HG03575 (cell line): ENCODE data around the gene FANCC.

Source experiments
- ATAC-seq: cut with Tn5 transposase; IDR thresholded peaks from one replicate; pipeline ENCODE4 v1.9.1; 2021; ENCODE audit not compliant: unreplicated experiment, insufficient number of reproducible peaks, low FRiP score; ENCODE audit errors: extremely low read depth

Gene FANCC

DNA sequence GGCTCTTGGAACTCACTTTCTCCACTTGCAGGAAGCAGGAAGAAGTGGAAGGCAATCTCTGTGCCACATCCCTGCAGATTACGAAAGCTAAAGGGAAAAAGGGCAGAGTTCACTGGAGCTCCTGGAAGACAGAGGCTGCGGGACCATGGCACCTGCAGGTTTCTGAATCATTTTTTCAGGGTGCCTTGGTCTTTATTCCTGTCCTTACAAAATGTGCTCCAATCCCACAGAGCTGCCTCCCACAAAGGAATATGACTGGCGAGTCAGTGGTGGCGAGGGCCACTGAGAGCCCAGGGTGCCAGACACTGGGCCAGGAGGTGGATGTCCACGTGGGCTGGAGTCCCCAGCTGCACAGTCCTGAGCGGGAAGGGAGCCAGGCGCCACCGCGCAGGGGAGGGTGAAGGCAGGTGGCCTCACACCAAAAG, 183.0 kb downstream of the FANCC start:
- ATAC-seq = no peak

DNA sequence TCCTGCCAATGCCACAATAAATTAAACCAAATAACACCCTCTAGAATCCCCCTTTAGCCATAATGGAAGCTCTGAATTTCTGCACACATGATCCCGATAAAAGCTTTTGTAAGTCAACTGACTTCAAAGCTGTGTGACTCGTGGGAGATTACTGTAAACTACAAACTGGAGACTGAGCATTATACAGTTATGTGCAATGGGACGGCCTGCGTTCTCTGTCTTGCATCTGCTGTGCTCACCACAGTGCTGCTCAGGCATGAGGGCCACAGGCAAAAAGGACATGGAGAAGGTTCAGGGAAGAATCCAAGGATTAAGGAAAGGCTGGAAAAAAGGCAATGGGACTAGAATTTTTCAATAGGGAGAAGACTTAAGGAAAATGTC, 184.2 kb downstream of the FANCC start:
- no peak for ATAC-seq

DNA sequence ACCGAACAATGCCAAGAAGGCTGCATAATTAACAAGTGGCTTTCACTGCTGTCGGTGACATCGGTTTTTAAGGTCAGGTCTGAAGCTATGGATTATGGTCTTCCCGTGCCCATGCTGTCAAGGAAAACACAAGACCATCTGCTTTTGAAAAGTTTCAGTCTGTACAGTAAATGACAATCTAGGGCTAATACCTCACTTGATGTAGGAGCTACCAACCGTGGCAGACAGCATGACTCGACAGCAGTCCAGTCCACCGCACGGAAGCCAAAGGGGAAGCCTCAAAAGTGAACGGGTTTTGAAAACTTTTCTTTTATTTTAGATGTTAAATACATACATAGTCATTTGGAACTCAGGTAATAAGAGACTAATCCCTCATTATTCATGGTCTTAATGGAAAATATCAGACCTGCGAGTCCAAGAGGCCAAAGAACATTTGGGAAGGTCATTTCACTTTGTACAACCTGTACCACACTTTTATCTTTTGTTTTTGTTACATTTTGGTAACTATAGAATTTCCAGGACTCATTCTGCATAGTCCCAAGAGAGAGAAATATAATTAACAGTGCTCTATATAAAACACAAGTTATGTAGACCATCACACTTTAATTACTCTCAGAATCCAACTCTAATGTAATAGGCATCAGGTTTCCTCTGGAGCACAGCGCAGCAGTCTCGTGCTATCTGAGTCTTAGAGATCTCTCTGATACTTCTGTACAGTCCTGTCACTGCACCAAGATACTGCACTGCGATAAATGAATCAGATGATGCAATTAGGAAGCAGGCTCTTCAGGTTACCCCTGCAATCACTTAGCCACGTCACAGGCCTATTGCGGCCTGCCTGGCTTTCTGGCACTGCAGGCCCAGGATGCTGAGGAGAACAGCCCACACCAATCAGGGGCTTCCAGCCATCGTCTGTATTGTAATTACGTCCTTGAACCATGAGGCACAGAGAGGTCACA, 184.9 kb downstream of the FANCC start:
- ATAC-seq = no peak

DNA sequence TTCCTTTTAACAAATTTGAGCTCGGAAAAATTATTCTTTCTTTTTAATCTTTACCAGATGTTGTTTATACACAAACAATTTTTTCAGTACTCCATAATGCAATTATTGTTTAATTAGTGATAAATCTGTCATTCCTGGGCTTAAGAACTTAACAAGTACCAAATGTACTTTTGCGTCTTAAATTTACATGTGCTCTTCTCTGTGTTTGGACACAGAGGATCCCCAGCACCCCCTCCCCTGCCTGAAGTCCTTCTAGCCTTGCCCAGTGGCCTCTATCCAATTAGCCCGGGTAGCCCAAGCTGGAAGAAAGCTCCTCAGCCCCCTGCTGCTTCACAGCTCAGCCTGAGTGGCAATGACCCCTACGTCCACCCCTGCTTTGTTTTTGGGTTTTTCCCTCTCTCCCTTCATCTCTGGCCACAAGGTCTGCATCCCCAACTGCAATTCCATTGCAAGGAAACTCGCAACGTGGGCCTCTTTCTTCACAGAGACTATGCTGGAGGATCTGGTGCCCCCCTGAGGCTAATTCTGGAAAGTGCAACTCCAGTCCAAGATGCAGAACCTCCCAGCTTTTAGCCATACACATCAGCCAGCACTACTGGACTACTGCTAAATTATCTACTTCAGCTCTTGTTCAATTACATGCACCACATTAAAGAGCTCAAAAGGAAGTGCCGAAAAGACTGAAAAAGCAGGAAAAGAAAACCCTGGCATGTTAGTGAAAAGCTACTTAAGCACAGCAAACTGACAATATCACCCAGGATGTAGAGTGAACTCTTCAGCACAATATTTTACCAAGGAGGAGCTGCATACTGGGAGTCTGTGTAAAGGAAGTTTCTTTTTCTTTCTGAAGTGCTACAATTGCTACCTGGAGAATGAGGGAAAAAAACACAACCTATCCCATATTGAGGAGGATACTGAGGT, 186.2 kb downstream of the FANCC start:
- ATAC-seq = no peak

DNA sequence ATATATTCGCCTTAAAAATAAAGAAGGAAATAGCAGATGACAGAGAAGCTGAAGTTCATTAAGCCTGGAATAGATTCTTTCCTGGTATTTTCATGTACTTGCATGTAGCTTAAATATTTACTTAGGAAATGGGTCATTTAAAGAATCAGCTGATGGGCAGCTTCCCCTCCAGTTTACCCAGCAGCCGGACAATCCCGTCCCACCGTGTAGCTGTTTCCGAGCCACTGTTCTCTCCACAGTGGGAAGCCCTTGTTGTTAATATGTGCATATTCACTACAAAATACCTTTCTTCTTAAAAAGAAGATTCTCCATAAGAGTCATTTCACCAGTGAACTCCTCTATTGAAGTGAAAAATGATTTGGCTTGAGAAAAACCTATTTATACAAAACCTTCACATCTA, 187.0 kb downstream of the FANCC start:
- ATAC-seq = no peak

DNA sequence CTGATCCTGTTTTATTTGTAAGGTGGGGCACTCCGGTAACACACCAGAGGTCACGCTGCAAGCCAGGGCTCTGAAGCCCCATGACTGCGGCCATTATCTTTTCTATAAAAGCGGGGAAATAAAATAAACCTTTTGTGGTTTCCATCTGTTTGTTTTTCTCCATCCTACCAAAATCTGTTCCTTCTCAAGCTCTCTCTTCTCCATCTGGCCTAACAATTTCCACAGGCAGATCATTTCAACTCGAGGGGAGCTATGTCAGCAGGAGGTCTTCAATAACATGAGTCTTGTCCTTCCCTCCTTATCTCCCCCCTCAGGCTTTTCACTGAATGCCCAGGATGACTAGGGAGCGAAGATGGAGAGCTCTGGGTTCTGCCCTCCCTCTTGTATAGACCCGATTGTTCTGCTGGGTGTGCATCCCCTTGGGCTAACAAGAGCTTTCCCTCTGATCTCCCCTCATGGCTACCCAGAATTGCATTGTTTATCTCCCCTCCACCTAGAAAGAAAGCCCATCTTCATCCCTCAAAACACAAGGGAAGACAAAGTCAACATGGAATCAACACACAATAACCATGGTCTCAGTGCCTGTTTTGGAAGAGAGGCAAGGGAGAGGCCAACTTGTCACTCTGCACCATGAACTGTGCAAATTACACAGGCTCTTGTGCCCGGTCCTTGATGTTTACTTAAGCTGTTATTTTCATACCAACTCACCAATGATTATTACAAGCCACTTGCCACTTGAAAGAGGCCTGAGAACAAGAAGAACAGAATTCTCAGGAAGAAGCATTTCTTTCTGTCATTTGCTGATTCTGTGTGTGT, 187.8 kb downstream of the FANCC start:
- ATAC-seq = no peak

DNA sequence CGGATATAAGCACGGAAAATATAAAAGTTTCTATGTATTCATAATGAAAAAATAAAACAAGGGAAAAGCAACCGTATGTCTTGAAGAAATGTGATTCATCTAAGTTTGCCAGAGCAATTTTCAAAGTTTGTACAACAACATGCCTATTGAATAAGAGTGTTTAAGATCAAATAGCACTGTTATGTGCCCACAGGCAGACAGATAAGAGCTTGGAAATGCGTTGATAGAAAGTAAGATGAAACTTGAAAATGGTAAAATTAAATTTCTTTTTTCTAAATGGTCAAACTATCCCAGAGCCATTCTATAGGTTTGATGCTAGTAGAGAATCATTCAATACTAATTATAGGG, 189.4 kb downstream of the FANCC start:
- ATAC-seq = no peak

DNA sequence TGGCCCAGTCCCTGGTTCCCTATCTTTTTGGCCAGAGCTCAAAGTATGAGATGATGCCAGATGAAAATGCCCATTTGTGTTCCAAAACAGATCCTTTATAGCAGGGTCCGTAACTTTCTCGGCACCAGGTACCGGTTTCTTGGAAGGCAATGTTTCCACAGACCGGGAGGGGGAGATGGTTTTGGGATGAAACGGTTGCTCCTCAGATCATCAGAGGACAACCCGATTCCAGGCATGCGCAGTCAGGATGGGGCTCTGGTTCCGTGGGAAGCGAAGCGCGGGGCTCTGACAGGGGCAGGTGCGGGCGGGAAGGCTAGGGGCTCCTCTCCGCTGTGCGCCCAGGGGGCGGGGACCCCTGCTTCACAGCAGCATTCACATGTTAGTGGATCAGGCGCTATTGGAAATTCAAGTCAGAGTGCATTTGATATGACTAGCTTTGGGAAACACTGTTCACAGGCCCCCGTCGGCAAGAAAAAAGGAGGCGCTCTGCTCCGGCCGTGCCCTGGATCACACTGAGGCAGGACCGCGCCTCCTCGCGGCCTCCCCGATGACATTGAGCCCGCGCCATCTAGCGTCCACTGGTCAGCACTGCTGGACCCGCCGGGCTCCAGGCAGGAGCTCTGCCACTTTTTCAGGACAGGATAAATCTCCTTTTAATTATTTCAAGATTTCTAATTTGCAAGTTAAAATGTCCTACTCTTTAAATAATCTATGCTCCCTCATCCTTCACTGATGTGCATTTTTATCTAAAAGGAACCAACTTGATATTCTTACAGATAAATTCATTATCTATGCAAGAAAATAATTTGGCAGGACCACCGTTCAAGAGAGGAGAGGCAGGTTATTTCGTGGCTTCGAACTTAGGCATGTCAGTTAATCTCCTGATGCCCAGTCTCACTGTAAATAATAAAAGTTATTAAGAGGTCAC, 190.0 kb downstream of the FANCC start:
- ATAC-seq = no peak

DNA sequence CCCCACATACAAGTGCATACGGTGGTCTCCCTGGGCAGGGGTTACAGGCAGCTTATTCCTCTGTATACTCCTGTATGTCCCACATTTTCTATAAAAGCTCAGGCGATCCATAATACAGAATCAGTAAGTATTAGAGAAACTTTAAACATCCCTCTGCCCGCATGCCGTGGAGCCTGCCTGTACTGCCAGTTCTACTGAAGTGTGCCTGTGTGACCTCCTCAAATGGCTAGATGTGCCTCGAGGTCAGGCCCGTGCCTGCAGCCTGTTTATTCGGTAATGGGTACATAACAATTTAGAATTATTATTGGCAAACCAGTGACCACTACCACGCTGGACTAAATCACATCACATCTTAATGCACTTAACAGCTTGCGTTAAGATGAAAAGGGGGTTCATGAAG, 190.8 kb downstream of the FANCC start:
- ATAC-seq = no peak

DNA sequence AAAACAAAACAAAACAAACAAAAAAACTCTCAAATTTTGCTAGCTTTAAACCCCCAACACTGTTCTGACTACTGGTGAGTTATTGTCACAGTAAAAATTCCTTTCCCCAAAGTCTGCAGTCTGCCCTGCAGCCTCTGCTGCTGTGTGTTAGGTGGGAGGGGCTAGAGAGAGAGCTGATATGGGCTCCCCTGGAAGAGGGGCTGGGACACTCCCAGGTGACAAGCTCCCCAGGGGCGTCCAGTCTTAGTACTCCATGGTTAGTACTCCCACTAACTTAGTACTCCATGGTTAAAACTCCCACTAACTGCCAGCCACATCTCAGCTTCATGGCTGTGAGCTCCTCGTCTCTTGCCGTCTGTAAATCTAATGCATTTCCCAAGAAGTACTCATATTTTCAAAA, 191.9 kb downstream of the FANCC start:
- ATAC-seq = no peak

DNA sequence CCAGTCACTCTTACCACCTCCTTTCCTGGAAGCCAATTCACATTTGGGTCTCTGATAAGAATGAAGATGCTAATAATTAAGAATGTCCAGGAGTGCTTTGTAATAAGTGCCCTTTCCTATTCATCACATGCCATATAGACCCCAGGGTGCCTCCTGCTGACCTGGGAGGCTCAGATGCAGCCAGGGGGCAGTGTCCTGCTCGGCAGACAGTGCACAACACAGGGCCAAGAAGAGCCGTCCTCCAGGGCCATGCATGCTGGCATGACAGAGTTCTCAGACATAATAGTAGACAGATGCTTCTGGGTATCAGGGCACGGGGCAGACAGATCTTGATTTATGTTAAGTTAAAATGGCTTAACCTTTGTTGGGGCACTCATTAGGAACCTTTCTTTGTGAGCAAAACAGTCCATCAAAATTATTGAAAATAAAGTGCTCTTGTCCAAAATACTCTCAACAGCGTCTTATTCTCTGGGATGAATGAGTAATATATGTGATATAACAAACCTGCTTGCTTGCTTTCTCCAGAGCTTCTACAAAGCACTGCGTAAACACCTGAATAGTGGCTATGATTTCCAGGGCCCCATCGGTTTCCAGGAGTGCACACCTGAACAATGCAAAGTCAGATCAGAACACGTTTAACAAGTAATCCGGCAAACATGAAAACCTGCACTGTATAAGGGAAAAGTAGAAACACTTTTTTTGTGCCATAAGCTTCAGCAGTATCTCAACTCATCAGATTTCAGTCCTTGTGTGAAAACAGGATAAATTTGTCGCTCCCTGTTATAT, 192.7 kb downstream of the FANCC start:
- ATAC-seq = no peak

DNA sequence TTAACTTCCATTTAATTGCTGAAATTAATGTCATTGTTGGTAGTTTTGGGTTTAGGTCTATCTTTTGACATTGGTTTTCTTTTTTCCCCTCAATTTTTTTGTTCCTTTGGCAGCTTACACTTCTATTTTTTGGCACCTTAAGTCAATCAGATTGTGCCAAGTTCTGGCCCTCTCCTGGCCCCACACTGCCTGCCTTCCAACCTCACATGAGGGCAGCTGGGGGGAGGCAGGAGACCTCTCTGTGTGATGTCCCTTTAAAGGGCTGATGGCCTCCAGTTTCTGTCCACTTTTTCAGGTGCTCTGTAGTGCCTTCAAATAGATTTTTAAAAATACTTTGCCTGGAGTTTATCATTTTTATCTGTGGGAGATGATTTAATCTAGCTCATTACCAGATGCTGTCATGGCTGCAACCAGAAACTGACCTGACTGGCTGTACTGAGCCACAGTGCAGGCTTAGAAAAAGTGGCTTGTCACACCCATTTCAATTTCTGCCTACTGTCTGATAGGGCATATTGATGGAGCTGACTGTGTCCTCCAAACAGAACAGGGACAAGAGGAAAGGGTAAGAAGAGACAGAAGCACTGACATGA, 196.6 kb downstream of the FANCC start:
- no peak for ATAC-seq

DNA sequence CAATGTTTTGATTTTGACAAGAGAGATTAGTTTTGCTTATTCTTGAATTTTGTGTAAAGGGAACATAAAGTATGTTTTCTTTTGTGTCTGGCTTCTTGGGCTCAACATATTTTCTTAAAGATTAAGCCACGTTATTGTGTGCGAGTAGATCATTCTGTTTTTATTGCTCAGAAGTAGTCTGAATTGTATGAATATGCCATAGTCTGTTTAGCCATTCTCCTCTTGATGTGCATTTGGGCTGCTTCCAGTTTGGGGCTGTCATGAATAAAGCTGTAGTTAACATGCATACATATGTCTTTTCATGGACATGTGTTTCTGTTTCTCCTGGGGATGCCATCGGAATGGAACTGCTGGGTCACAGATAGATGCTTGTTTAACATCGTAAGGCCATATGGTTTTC, 198.9 kb downstream of the FANCC start:
- no peak for ATAC-seq

DNA sequence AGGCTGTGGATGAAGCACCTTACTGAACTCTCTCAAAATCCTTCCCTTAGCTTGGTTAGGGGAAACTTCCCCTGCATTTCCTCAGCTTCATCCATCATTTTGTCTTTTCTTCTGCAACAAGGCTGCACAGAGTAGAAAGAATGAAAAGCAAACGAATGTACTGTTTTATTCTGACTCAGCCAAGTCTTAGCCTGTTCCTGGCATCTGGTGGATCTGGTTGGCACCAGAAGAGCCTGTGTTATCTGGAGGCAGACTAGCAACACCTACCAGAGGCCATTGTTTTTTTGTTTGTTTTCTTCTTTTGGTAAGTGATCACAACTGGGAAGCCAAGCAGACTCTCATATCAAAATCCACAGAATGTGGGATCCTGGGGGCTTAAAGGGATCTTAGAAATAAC, 200.7 kb downstream of the FANCC start:
- no peak for ATAC-seq

DNA sequence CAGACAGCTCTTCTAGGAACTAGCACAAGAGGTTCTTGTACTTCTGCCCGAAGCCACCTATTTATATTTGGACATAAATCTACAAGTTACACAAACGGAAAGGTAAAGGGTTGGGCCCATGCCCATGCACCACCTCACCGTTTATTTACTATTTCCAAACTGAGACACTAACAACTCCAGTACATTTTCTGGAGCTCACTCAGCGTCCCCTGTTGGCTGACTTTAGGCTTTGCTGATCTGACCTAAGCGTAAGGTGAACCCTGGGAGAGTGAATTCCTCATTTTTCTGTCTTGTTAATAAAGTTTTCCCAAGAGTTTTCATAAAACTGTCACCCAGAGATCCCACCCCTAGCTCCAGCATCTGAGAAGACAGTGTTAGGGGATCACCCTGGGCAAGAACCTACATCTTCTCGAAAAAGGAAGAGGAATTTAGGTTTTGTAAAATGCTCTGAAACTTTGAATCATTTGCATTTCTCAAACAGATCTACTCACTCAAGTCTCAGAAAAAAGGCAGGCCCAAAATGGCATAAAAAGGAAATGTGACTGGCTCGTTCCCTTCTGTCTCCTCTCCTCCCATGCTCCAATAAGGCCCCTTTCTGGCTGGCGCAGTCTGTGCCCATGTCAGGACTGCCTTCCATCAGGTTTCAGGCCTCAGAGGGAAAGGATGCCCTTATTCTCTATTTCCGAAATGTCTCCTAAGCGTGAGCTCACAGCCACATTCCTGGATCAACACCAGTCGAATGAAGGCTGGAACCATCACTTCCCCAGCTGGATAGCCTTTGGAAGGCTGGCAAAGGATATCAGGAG, 201.3 kb downstream of the FANCC start:
- no peak for ATAC-seq

DNA sequence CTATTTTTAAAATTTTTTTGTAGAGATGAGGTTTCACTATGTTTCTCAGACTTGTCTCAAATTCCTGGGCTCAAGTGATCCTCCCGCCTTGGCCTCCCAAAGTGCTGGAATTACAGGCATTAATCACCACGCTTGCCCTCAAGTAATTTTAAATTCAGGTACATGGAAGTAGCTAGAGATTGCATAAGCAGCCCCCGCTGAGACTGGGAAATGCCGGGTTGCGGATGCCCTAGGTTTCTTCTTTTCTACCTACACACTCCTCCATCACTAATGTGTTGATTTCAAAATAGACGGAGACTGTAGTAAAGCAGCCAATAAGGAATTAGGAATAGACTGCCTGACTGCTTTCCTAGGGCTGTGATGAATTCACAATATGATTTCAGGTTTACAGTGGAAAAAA, 202.4 kb downstream of the FANCC start:
- no peak for ATAC-seq
